SK-N-SH (cell line): ENCODE measurements around the gene TPCN2. TPM values are rescaled to one million over a fixed set of nuclear protein-coding genes. Genes with fewer than 3 reads are reported as not detected.

Experiments used
- CTCF ChIA-PET: fragments of 300-600, 350-600 bp; formaldehyde crosslinking; extraction: SDS; loops from one replicate; lab custom pipeline; 2021; lab: Yijun Ruan, JAX
- POLR2A ChIA-PET: fragments of 350-600 bp; sonication (Branson Sonifier 250); formaldehyde crosslinking; extraction: SDS; loops from one replicate; lab custom pipeline; 2020; ENCODE audit warnings: antibody characterized with exemption, inconsistent platforms; lab: Yijun Ruan, JAX
- DNase-seq: peaks from one replicate; pipeline ENCODE4 v3.0.0; 2012
- H2AFZ ChIP-seq: fragments of 200-600 bp; sonication (generic); 2 replicates; pipeline ENCODE4 v1.8.1; 2016; ENCODE audit warnings: antibody characterized with exemption, mild to moderate bottlenecking, low read depth
- H3F3A ChIP-seq: fragments of 200-600 bp; sonication (generic); replicated peaks from 2 replicates; pipeline ENCODE3; 2016; ENCODE audit warnings: antibody characterized with exemption, mild to moderate bottlenecking; ENCODE audit not compliant: insufficient read depth
- H3K27ac ChIP-seq, 2 experiments: fragments of 200-500 bp in 1 of 2; fragments of 200-600 bp in 1 of 2; sonication (Bioruptor generic) in 1 of 2; sonication (generic), shearing (Covaris generic) in 1 of 2; 2 replicates each; pipeline versions ENCODE4 v1.5.1 to v1.6.1; 2014 to 2016; ENCODE audit warnings: low read depth in 2 of 2, inconsistent platforms in 1 of 2, low read length in 1 of 2, mild to moderate bottlenecking in 1 of 2, mixed read lengths in 1 of 2
- H3K27me3 ChIP-seq: fragments of 200-600 bp; sonication (generic), shearing (Covaris generic); 2 replicates; pipeline ENCODE4 v1.6.1; 2016; ENCODE audit warnings: mixed run types; ENCODE audit not compliant: insufficient read depth
- H3K36me3 ChIP-seq, 2 experiments: fragments of 200-500 bp in 1 of 2; fragments of 200-600 bp in 1 of 2; sonication (Bioruptor generic) in 1 of 2; sonication (generic) in 1 of 2; replicated peaks in 1 of 2; 2 replicates each; pipeline versions ENCODE3 to v1.5.1; 2014 to 2016; ENCODE audit warnings: low read length in 1 of 2, mild to moderate bottlenecking in 1 of 2; ENCODE audit not compliant: insufficient read depth in 2 of 2, control insufficient read depth in 1 of 2
- H3K4me1 ChIP-seq, 2 experiments: fragments of 200-500 bp in 1 of 2; fragments of 200-600 bp in 1 of 2; sonication (Bioruptor generic) in 1 of 2; sonication (generic), shearing (Covaris generic) in 1 of 2; 2 replicates each; pipeline versions ENCODE4 v1.5.1 to v1.6.1; 2014 to 2016; ENCODE audit warnings: low read depth in 1 of 2, low read length in 1 of 2, mixed run types in 1 of 2; ENCODE audit not compliant: insufficient read depth in 2 of 2, control insufficient read depth in 1 of 2
- H3K4me2 ChIP-seq: fragments of 200-600 bp; sonication (generic), shearing (Covaris generic); 2 replicates; pipeline ENCODE4 v1.6.1; 2017; ENCODE audit warnings: mixed run types
- H3K4me3 ChIP-seq, 2 experiments: fragments of 200-500 bp in 1 of 2; fragments of 200-600 bp in 1 of 2; sonication (Bioruptor generic) in 1 of 2; sonication (generic), shearing (Covaris generic) in 1 of 2; 2 replicates each; pipeline versions ENCODE4 v1.5.1 to v1.8.1; 2014 to 2016; ENCODE audit warnings: low read depth in 2 of 2, inconsistent platforms in 1 of 2, low read length in 1 of 2, mild to moderate bottlenecking in 1 of 2, mixed read lengths in 1 of 2, moderate library complexity in 1 of 2
- H3K79me2 ChIP-seq: fragments of 200-600 bp; sonication (generic); 2 replicates; pipeline ENCODE4 v1.8.1; 2017; ENCODE audit warnings: mild to moderate bottlenecking; ENCODE audit not compliant: insufficient read depth
- H3K9ac ChIP-seq: fragments of 200-600 bp; sonication (generic); 2 replicates; pipeline ENCODE4 v1.6.1; 2017; ENCODE audit warnings: mixed run types
- H3K9me2 ChIP-seq: fragments of 200-600 bp; sonication (generic); 2 replicates; pipeline ENCODE4 v1.6.1; 2017; ENCODE audit warnings: mixed run types
- H3K9me3 ChIP-seq: fragments of 200-600 bp; sonication (generic); 2 replicates; pipeline ENCODE4 v1.6.1; 2017; ENCODE audit warnings: mixed run types, mild to moderate bottlenecking, moderate library complexity
- H4K20me1 ChIP-seq: fragments of 200-600 bp; sonication (generic); 2 replicates; pipeline ENCODE4 v1.6.1; 2017; ENCODE audit warnings: mild to moderate bottlenecking, mixed run types; ENCODE audit not compliant: insufficient read depth
- CHD2 ChIP-seq: fragments of 150-350 bp; IDR thresholded peaks from 2 replicates; pipeline ENCODE4 v1.6.1; 2018; ENCODE audit warnings: low read length; ENCODE audit not compliant: partially characterized antibody
- ELF1 ChIP-seq: IDR thresholded peaks from 2 replicates; pipeline ENCODE4 v1.4.0; 2012
- FOXM1 ChIP-seq: IDR thresholded peaks from 2 replicates; pipeline ENCODE4 v1.4.0; 2012; ENCODE audit warnings: low read depth, mild to moderate bottlenecking
- IRF3 ChIP-seq: fragments of 150-350 bp; IDR thresholded peaks from 2 replicates; pipeline ENCODE4 v1.6.1; 2016; ENCODE audit warnings: mild to moderate bottlenecking, low read depth, low read length
- JUND ChIP-seq: IDR thresholded peaks from 2 replicates; pipeline ENCODE4 v1.4.0; 2012
- MXI1 ChIP-seq: IDR thresholded peaks from 2 replicates; pipeline ENCODE4 v1.6.1; 2012; ENCODE audit warnings: mild to moderate bottlenecking, low read depth, low read length, improper control_type of control experiment
- NFIC ChIP-seq: IDR thresholded peaks from 2 replicates; pipeline ENCODE4 v1.4.0; 2012; ENCODE audit warnings: borderline replicate concordance
- NRF1 ChIP-seq: IDR thresholded peaks from 2 replicates; pipeline ENCODE4 v1.6.1; 2012; ENCODE audit warnings: low read depth, mild to moderate bottlenecking, low read length
- PBX3 ChIP-seq: IDR thresholded peaks from 2 replicates; pipeline ENCODE4; 2012
- RFX5 ChIP-seq: IDR thresholded peaks from 2 replicates; pipeline ENCODE4 v1.6.1; 2012; ENCODE audit warnings: mild to moderate bottlenecking, improper control_type of control experiment, low read length
- RXRA ChIP-seq: IDR thresholded peaks from 2 replicates; pipeline ENCODE4 v1.4.0; 2012; ENCODE audit warnings: low read depth, mild to moderate bottlenecking, borderline replicate concordance
- SMC3 ChIP-seq: IDR thresholded peaks from 2 replicates; pipeline ENCODE4 v1.6.1; 2012; ENCODE audit warnings: low read depth, low read length, improper control_type of control experiment
- TEAD4 ChIP-seq: IDR thresholded peaks from 2 replicates; pipeline ENCODE4 v1.4.0; 2012; ENCODE audit warnings: mild to moderate bottlenecking, borderline replicate concordance; ENCODE audit not compliant: insufficient read depth
- WGBS: methylation state at CpG from one replicate; pipeline ENCODE4 v1.1.6; 2017; ENCODE audit warnings: low lambda C conversion rate; 5-methylcytosine and 5-hydroxymethylcytosine counted together
- polyA plus RNA-seq, 3 experiments: library from polyadenylated mRNA; depleted of rRNA; stranded (reverse); fragments of >200 nt; gene quantifications; 2 replicates each; pipeline ENCODE4 v1.2.3, GENCODE V29; 2012
- TF ChIP-seq, protein P1 (sequence below): IDR thresholded peaks from 2 replicates; pipeline ENCODE4 v1.4.0; 2012; ENCODE audit warnings: low read depth, borderline replicate concordance
- TF ChIP-seq, protein P2 (sequence below): IDR thresholded peaks from 2 replicates; pipeline ENCODE4 v1.4.0; 2012; ENCODE audit warnings: low read depth
- TF ChIP-seq, protein P3 (sequence below): IDR thresholded peaks from 2 replicates; pipeline ENCODE4 v1.6.1; 2012; ENCODE audit warnings: mild to moderate bottlenecking, low read depth, low read length, moderate library complexity

The TPCN2 gene
- polyA plus RNA-seq, 1 of the 3 experiments (the other 2 are of a cell fraction), result 8.7 TPM

DNA sequence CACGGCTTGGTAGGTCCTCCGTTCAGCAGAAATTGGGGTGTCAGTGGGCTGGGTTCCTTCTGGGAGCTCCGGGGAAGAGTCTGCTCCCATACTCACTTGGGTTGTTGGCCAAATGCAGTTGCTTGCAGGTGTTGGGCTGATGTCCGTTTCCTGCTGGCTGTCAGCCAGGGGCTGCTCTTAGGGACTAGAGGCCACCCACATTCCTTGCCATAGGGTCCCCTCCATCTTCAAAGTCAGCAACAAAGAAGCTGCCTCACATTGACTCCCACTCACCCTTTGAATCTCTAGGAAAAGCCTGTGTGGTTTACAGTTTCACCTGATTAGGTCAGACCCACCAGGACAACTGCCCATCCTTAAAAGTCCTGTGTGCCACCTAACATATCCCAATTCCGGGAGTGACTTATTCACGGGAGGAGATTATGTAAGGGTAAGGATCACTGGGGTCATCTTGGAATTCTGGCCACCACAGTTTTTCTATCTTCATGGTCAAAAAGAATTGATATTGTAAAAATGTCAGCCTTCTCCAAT is 43.0 kb downstream of the TPCN2 start:
- POLR2A ChIA-PET, result no interaction called here

More for the DNA sequence above, 43.0 kb downstream of the TPCN2 start:
- H3F3A ChIP-seq, result peaks cover 6% of the 10 kb centered on the region
- no peak overlapping the region for H3K9ac ChIP-seq
- no peak overlapping the region for H3K4me2 ChIP-seq
- peaks cover 7 to 13% of the 10 kb centered on the region in 2 experiments; a peak in 3 of 4 replicates for H3K4me1 ChIP-seq
- no peaks in the 10 kb centered on the region for H3K79me2 ChIP-seq
- no peaks in the 10 kb centered on the region for H3K9me3 ChIP-seq
- CTCF ChIA-PET, result interaction anchor here (0.6 to 2.4 kb wide), 4 partner anchors 9 to 587 kb away, joined by 3 to 12 read pairs (median 3); no protein-coding TSS in a partner anchor
- H3K27me3 ChIP-seq, result no peaks in the 10 kb centered on the region
- no peak overlapping the region for H3K4me3 ChIP-seq
- H4K20me1 ChIP-seq, result peaks cover 6% of the 10 kb centered on the region
- H3K27ac ChIP-seq, result no peak overlapping the region
- 91% methylated on average over 5 of the region's 6 CpGs for WGBS
- DNase-seq, result no peak
- no peak overlapping the region for H2AFZ ChIP-seq
- no peak for TF ChIP-seq FOXM1
- no peak for TF ChIP-seq CHD2
- TF ChIP-seq, protein P1, sequence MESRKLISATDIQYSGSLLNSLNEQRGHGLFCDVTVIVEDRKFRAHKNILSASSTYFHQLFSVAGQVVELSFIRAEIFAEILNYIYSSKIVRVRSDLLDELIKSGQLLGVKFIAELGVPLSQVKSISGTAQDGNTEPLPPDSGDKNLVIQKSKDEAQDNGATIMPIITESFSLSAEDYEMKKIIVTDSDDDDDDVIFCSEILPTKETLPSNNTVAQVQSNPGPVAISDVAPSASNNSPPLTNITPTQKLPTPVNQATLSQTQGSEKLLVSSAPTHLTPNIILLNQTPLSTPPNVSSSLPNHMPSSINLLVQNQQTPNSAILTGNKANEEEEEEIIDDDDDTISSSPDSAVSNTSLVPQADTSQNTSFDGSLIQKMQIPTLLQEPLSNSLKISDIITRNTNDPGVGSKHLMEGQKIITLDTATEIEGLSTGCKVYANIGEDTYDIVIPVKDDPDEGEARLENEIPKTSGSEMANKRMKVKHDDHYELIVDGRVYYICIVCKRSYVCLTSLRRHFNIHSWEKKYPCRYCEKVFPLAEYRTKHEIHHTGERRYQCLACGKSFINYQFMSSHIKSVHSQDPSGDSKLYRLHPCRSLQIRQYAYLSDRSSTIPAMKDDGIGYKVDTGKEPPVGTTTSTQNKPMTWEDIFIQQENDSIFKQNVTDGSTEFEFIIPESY, result no peak
- TF ChIP-seq, protein P2, sequence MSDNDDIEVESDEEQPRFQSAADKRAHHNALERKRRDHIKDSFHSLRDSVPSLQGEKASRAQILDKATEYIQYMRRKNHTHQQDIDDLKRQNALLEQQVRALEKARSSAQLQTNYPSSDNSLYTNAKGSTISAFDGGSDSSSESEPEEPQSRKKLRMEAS, result no peak
- no peak for TF ChIP-seq ELF1
- TF ChIP-seq RFX5, result no peak
- TF ChIP-seq SMC3, result no peak
- TF ChIP-seq MXI1, result no peak
- no peak for TF ChIP-seq TEAD4
- no peak for TF ChIP-seq JUND
- TF ChIP-seq NRF1, result no peak
- TF ChIP-seq RXRA, result no peak
- no peak for TF ChIP-seq IRF3
- no peak for TF ChIP-seq NFIC
- no peak for TF ChIP-seq PBX3
- TF ChIP-seq, protein P3, sequence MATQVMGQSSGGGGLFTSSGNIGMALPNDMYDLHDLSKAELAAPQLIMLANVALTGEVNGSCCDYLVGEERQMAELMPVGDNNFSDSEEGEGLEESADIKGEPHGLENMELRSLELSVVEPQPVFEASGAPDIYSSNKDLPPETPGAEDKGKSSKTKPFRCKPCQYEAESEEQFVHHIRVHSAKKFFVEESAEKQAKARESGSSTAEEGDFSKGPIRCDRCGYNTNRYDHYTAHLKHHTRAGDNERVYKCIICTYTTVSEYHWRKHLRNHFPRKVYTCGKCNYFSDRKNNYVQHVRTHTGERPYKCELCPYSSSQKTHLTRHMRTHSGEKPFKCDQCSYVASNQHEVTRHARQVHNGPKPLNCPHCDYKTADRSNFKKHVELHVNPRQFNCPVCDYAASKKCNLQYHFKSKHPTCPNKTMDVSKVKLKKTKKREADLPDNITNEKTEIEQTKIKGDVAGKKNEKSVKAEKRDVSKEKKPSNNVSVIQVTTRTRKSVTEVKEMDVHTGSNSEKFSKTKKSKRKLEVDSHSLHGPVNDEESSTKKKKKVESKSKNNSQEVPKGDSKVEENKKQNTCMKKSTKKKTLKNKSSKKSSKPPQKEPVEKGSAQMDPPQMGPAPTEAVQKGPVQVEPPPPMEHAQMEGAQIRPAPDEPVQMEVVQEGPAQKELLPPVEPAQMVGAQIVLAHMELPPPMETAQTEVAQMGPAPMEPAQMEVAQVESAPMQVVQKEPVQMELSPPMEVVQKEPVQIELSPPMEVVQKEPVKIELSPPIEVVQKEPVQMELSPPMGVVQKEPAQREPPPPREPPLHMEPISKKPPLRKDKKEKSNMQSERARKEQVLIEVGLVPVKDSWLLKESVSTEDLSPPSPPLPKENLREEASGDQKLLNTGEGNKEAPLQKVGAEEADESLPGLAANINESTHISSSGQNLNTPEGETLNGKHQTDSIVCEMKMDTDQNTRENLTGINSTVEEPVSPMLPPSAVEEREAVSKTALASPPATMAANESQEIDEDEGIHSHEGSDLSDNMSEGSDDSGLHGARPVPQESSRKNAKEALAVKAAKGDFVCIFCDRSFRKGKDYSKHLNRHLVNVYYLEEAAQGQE, result no peak
- no peaks in the 10 kb centered on the region for H3K9me2 ChIP-seq
- peaks cover 2 to 13% of the 10 kb centered on the region in 2 experiments for H3K36me3 ChIP-seq
